T-cell (primary cell): Measurements from ENCODE around the gene GGN. TPM values are rescaled to one million over a fixed set of nuclear protein-coding genes. Genes with fewer than 3 reads are reported as not detected.
A peak's percentile ranks its signal among the peaks of the same experiment; 100 is the strongest.

Experiments used
- ATAC-seq, 4 experiments: fragments of 200-7000 bp in 3 of 4; fragments of 150-1000 bp in 1 of 4; cut with Tn5 transposase; replicated peaks in 1 of 4; 1 replicate in 3 of 4; 2 replicates in 1 of 4; pipeline ENCODE4 v1.10.0; 2021; ENCODE audit warnings: moderate library complexity in 3 of 4, mild to moderate bottlenecking in 2 of 4, moderate number of reproducible peaks in 1 of 4
- CTCF ChIA-PET, 2 donors: fragments of 300-600 bp; sonication (Branson Sonifier 250); formaldehyde crosslinking; loops; one replicate each; lab custom pipeline; 2022; ENCODE audit warnings: antibody characterized with exemption in 2 of 2; lab: Charles Lee
- POLR2A ChIA-PET, 2 donors: fragments of 300-600 bp; sonication (Branson Sonifier 250); formaldehyde crosslinking; loops; one replicate each; lab custom pipeline; 2022; ENCODE audit warnings: antibody characterized with exemption in 2 of 2; lab: Charles Lee
- DNase-seq, 35 experiments: peaks; one replicate each; pipeline versions ENCODE4 v3.0.0 to v3.0.0-alpha.2; 2013 to 2023
- H3K27ac ChIP-seq: one replicate; pipeline ENCODE4 v1.5.1; 2013; ENCODE audit warnings: low read length
- H3K27me3 ChIP-seq, 2 experiments: replicated peaks in 1 of 2; 1 replicate in 1 of 2; 2 replicates in 1 of 2; pipeline versions ENCODE4 v1.6.1 to v1.7.0; 2013; ENCODE audit warnings: low read length in 1 of 2, mixed read lengths in 1 of 2; ENCODE audit not compliant: control insufficient read depth in 2 of 2, insufficient read depth in 2 of 2; ENCODE audit errors: extremely low read depth in 1 of 2
- H3K36me3 ChIP-seq, 2 donors: 1 replicate in 1 of 2; 2 replicates in 1 of 2; pipeline versions ENCODE4 v1.6.1 to v1.7.0; 2013; ENCODE audit warnings: low read length in 1 of 2; ENCODE audit not compliant: control insufficient read depth in 2 of 2, insufficient read depth in 1 of 2; ENCODE audit errors: extremely low read depth in 1 of 2
- H3K4me1 ChIP-seq, 2 experiments: 1 replicate in 1 of 2; 2 replicates in 1 of 2; pipeline versions ENCODE4 v1.6.1 to v1.7.0; 2013; ENCODE audit warnings: low read length in 2 of 2, mixed read lengths in 1 of 2; ENCODE audit not compliant: insufficient read depth in 2 of 2, control insufficient read depth in 1 of 2; ENCODE audit errors: extremely low read depth in 1 of 2
- H3K4me3 ChIP-seq, 2 donors: 1 replicate in 1 of 2; 2 replicates in 1 of 2; pipeline versions ENCODE4 v1.5.1 to v1.7.0; 2013; ENCODE audit warnings: mild to moderate bottlenecking in 2 of 2, low read length in 1 of 2, moderate library complexity in 1 of 2; ENCODE audit not compliant: control insufficient read depth in 1 of 2; ENCODE audit errors: extremely low read depth in 1 of 2
- H3K9me3 ChIP-seq: 2 replicates; pipeline ENCODE4 v1.7.0; 2013
- H3K27ac Mint-ChIP-seq, 2 donors: one replicate each; pipeline ENCODE4 v1.8.0; 2020 to 2021; ENCODE audit warnings: mild to moderate bottlenecking in 2 of 2, mixed read lengths in 2 of 2
- H3K27me3 Mint-ChIP-seq, 2 donors: one replicate each; pipeline ENCODE4 v1.8.0; 2021 to 2022; ENCODE audit warnings: mixed read lengths in 2 of 2
- H3K36me3 Mint-ChIP-seq: one replicate; pipeline ENCODE4 v1.8.0; 2021; ENCODE audit warnings: mixed read lengths
- H3K4me1 Mint-ChIP-seq, 3 donors: one replicate each; pipeline ENCODE4 v1.8.0; 2020 to 2022; ENCODE audit warnings: mixed read lengths in 3 of 3, mild to moderate bottlenecking in 1 of 3
- H3K4me3 Mint-ChIP-seq, 3 donors: one replicate each; pipeline ENCODE4 v1.8.0; 2020 to 2022; ENCODE audit warnings: mild to moderate bottlenecking in 3 of 3, mixed read lengths in 3 of 3, moderate library complexity in 3 of 3
- H3K9me3 Mint-ChIP-seq, 3 donors: one replicate each; pipeline ENCODE4 v1.8.0; 2020 to 2022; ENCODE audit warnings: mixed read lengths in 3 of 3
- WGBS: methylation state at CpG from one replicate; pipeline ENCODE4 v1.1.5; 2013; ENCODE audit warnings: missing lambda C conversion rate; ENCODE audit not compliant: insufficient coverage; 5-methylcytosine and 5-hydroxymethylcytosine counted together
- total RNA-seq, 35 experiments: library from RNA in 6 of 35; stranded (reverse) in 6 of 35; fragments of 120-200 nt in 1 of 35; gene quantifications; one replicate each; pipeline versions ENCODE4 v1.2.1 to v1.2.4 and lab custom pipeline; 2013 to 2026

GGN gene
- total RNA-seq, 5 donors from 2014 or later (not counting 1 experiment from before 2014, with no cell fraction given) = 0.18 to 0.60 (median 0.31) TPM; not detected in 1

DNA sequence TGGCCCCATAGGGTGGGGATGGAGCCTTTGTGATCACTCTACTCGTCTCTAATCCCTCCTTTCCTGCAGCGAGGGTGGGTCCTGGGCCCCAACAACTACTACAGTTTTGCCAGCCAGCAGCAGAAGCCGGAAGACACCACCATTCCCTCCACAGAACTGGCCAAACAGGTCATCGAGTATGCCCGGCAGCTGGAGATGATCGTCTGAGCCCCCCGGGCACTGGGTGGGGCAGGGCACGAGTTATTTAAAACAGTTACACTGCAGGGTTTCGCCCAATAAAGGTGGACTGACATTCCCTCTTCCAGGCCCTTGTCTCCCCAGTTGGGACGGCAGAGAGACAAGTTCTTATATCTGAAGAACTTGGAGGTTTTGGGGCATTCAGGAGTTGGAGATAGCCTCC lies 4.7 kb downstream of the GGN start:
- H3K27ac Mint-ChIP-seq = no peak overlapping the region
- peaks cover 11 to 25% (median 19%) of the 10 kb centered on the region in 3 donors for H3K4me1 Mint-ChIP-seq
- H3K9me3 ChIP-seq = no peaks in the 10 kb centered on the region
- peaks cover under 1 to 33% of the 10 kb centered on the region in 2 experiments for H3K4me1 ChIP-seq
- ChIA-PET POLR2A (no interaction called here), CTCF (no interaction called here)
- peaks cover 56% of the 10 kb centered on the region for H3K36me3 Mint-ChIP-seq
- WGBS = 88% methylated on average over 6 of the region's 10 CpGs
- no peaks in the 10 kb centered on the region for H3K9me3 Mint-ChIP-seq
- H3K27ac ChIP-seq = no peak overlapping the region
- peaks cover 0 to 54% of the 10 kb centered on the region in 2 experiments for H3K27me3 ChIP-seq
- H3K4me3 ChIP-seq = no peak overlapping the region
- DNase-seq (no peak), ATAC-seq (no peak)
- H3K27me3 Mint-ChIP-seq = peaks cover 7 to 12% of the 10 kb centered on the region in 2 donors
- peaks cover 16 to 55% of the 10 kb centered on the region in 2 donors for H3K36me3 ChIP-seq
- H3K4me3 Mint-ChIP-seq = no peak overlapping the region

DNA sequence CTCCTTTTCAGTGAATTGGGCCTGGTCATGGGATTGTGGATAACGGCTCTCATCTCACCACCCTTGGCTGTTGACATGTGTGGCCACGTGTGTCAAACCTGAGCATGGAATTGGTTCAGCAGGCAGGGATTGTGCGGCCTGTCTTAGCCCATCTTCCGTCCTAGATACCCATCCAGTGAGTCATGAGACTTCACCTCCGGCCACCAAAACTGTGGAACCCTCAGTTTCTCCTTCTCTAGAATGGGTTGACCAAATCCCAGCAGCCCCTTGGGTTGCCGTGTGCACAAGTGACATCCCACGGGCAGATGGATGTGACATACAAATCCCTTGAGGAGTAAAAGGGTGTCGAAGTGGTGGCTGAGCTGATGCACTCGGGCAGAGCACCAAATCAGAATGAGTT lies 6.7 kb downstream of the GGN start:
- no peak for DNase-seq
- H3K27me3 ChIP-seq = peaks cover 0 to 34% of the 10 kb centered on the region in 2 experiments
- Mint-ChIP-seq H3K4me3 (no peak overlapping the region), H3K27ac (no peak overlapping the region), H3K27me3 (peaks cover 0 to 4% of the 10 kb centered on the region in 2 donors), H3K9me3 (no peaks in the 10 kb centered on the region), H3K4me1 (peaks cover 11 to 22% (median 17%) of the 10 kb centered on the region in 3 donors), H3K36me3 (peaks cover 58% of the 10 kb centered on the region)
- 100% methylated on average over 6 of the region's 9 CpGs for WGBS
- ChIA-PET CTCF (no interaction called here), POLR2A (no interaction called here)
- no peaks in the 10 kb centered on the region for H3K9me3 ChIP-seq
- no peak overlapping the region for H3K4me3 ChIP-seq
- H3K4me1 ChIP-seq = peaks cover 2 to 25% of the 10 kb centered on the region in 2 experiments
- peaks cover 19 to 62% of the 10 kb centered on the region in 2 donors for H3K36me3 ChIP-seq
- no peak overlapping the region for H3K27ac ChIP-seq
- ATAC-seq = no peak

DNA sequence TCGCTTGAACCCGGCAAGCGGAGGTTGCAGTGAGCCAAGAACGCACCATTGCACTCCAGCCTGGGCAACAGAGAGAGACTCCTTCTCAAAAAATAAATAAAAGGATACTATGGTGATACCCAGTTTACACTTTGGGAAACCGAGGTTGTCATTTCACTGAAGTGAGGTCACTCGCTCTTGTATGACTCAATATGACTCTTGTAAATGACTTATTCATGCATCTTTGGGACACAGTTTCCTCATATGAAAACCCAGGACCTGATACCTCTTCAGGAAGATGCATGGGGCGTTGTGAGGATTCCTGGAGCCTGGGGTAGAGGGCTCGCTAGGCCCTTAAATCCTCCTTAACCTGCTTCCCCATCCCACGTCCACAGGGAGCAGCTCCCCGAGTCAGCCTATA lies 9.0 kb downstream of the GGN start:
- H3K27me3 ChIP-seq = peaks cover 0 to 13% of the 10 kb centered on the region in 2 experiments
- Mint-ChIP-seq H3K36me3 (peaks cover 62% of the 10 kb centered on the region), H3K4me1 (peaks cover 30 to 35% (median 32%) of the 10 kb centered on the region in 3 donors), H3K9me3 (no peaks in the 10 kb centered on the region), H3K27me3 (peaks cover 0 to 4% of the 10 kb centered on the region in 2 donors), H3K27ac (no peak overlapping the region), H3K4me3 (no peak overlapping the region)
- DNase-seq = no peak
- CTCF ChIA-PET = no interaction called here
- no peak overlapping the region for H3K27ac ChIP-seq
- peaks cover 19 to 59% of the 10 kb centered on the region in 2 donors for H3K36me3 ChIP-seq
- POLR2A ChIA-PET = interaction anchor here in 1 of 2 donors (0.6 kb wide), 1 partner anchor 35 kb away, joined by 5 read pairs; no protein-coding TSS in a partner anchor
- H3K9me3 ChIP-seq = no peaks in the 10 kb centered on the region
- 90% methylated on average over 4 of the region's 10 CpGs for WGBS
- peaks cover 15 to 34% of the 10 kb centered on the region in 2 experiments for H3K4me1 ChIP-seq
- ATAC-seq = no peak
- no peak overlapping the region for H3K4me3 ChIP-seq

DNA sequence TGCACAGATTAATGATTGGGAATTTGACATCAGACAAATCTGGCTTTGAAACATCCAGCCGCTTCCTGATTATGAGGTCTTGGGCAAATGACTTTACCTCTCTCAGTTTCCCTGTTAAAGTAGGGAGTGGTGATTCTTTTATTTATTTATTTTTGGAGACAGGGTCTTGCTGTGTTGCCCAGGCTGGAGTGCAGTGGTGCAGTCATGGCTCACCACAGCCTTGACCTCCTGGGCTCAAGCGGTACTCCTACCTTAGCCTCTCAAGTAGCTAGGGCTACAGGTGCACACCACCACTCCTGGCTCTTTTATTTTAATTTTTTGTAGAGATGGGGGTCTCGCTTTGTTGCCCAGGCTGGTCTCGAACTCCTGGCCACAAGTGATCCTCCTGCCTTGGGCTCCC lies 10.8 kb downstream of the GGN start:
- Histone ChIP-seq H3K36me3 (peaks cover 17 to 42% of the 10 kb centered on the region in 2 donors), H3K4me1 (peaks cover 15 to 37% of the 10 kb centered on the region in 2 experiments), H3K4me3 (no peak overlapping the region), H3K27ac (no peak overlapping the region), H3K9me3 (no peaks in the 10 kb centered on the region), H3K27me3 (peaks cover 0 to 8% of the 10 kb centered on the region in 2 experiments)
- no peak for ATAC-seq
- WGBS = no CpG with 5 or more reads among the region's 4 CpGs
- no peak for DNase-seq
- ChIA-PET CTCF (interaction anchor here in 1 of 2 donors (4.9 kb wide), 1 partner anchor 26 kb away, joined by 54 read pairs; the partner anchor contains the start of gene FAM98C), POLR2A (no interaction called here)
- Mint-ChIP-seq H3K9me3 (no peaks in the 10 kb centered on the region), H3K27me3 (peaks cover 0 to 4% of the 10 kb centered on the region in 2 donors), H3K4me1 (peaks cover 30 to 35% (median 32%) of the 10 kb centered on the region in 3 donors), H3K36me3 (peaks cover 45% of the 10 kb centered on the region), H3K4me3 (peak overlapping the region in 2 of 3 donors; percentile 73 to 100), H3K27ac (no peak overlapping the region)

DNA sequence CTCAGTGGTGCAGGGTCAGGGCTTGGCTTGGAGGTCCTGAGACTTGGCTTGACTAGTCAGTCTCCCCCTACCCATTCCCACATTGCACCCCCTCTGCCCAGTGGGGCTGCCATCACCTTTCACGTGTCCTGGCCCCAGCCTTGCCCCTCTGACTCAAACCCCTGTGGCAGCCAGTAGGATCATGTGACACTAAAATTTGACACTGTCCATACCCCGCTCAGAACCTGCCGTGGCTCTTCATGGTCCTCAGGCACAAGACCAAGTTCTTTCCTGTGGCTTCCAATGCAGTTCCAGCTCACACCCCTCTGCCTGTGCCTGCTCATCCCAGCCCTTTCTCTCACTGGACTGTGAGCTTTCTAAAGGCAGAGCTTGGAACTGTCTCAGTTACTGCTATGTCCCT lies 11.3 kb downstream of the GGN start:
- H3K9me3 Mint-ChIP-seq = no peaks in the 10 kb centered on the region
- ChIA-PET CTCF (interaction anchor here in 1 of 2 donors (0.7 to 4.9 kb wide), 3 partner anchors 11 to 242 kb away, joined by 3 to 54 read pairs (median 3); partner anchors contain the start of genes EIF3K, FAM98C and GGN), POLR2A (interaction anchor here in 1 of 2 donors (0.6 to 1.6 kb wide), 2 partner anchors 11 to 603 kb away, joined by 4 to 7 read pairs; partner anchors contain the start of gene GGN)
- Histone ChIP-seq H3K27me3 (peaks cover 0 to 6% of the 10 kb centered on the region in 2 experiments), H3K9me3 (no peaks in the 10 kb centered on the region), H3K4me3 (no peak overlapping the region), H3K27ac (no peak overlapping the region), H3K4me1 (peaks cover 15 to 37% of the 10 kb centered on the region in 2 experiments), H3K36me3 (peaks cover 12 to 37% of the 10 kb centered on the region in 2 donors)
- H3K36me3 Mint-ChIP-seq = peaks cover 40% of the 10 kb centered on the region
- no peak for ATAC-seq
- peak overlapping the region; percentile 73 to 100 (median 98) for H3K4me3 Mint-ChIP-seq
- peaks cover 30 to 35% (median 32%) of the 10 kb centered on the region in 3 donors for H3K4me1 Mint-ChIP-seq
- peak overlapping the region; percentile 24 to 61 for H3K27ac Mint-ChIP-seq
- H3K27me3 Mint-ChIP-seq = peaks cover 0 to 4% of the 10 kb centered on the region in 2 donors
- 87% methylated on average over 3 of the region's 3 CpGs for WGBS
- DNase-seq = no peak

DNA sequence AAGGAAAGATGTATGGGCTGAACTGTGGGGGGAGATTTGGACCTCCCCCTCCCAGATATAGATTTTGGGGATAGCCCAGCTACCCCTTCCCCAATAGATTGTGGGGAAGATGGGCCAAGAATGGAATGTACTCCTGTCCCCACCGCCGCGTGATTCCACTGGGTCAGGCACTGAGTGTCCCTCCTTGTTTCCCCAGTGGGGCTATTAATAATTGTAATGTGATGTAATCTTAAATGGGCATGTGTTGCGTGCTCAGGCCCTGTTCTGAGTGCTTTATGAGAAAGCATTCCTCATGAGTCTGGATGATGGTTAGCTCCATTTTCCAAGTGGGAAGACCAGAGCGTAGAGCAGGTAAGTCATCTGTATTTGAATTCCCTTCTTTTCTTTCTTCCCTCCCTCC lies 12.1 kb downstream of the GGN start:
- ChIA-PET POLR2A (interaction anchor here in 1 of 2 donors (0.6 to 1.6 kb wide), 2 partner anchors 12 to 602 kb away, joined by 4 to 7 read pairs; partner anchors contain the start of gene GGN), CTCF (interaction anchor here in 1 of 2 donors (0.7 to 4.9 kb wide), 3 partner anchors 12 to 243 kb away, joined by 3 to 54 read pairs (median 3); partner anchors contain the start of genes EIF3K, FAM98C and GGN)
- DNase-seq (no peak), ATAC-seq (no peak)
- H3K27me3 ChIP-seq = peaks cover 0 to 9% of the 10 kb centered on the region in 2 experiments
- H3K27ac ChIP-seq = no peak overlapping the region
- peaks cover 33% of the 10 kb centered on the region for H3K36me3 Mint-ChIP-seq
- H3K4me3 ChIP-seq = peak overlapping the region; percentile 74 to 92
- H3K4me1 Mint-ChIP-seq = peaks cover 30 to 35% (median 32%) of the 10 kb centered on the region in 3 donors
- no peaks in the 10 kb centered on the region for H3K9me3 ChIP-seq
- H3K27ac Mint-ChIP-seq = peak overlapping the region in 1 of 2 donors; percentile 97
- H3K4me3 Mint-ChIP-seq = peak overlapping the region; percentile 98 to 100 (median 99)
- H3K9me3 Mint-ChIP-seq = no peaks in the 10 kb centered on the region
- peaks cover 11 to 29% of the 10 kb centered on the region in 2 donors for H3K36me3 ChIP-seq
- no CpG with 5 or more reads among the region's 5 CpGs for WGBS
- peaks cover 15 to 37% of the 10 kb centered on the region in 2 experiments for H3K4me1 ChIP-seq
- H3K27me3 Mint-ChIP-seq = peaks cover 0 to 6% of the 10 kb centered on the region in 2 donors
